ENCODE results near the gene EPO.

- TF ChIP-seq CTCF (IDR thresholded peaks at IDR 0.05) (no peak), POLR2A (IDR thresholded peaks at IDR 0.05) (no peak)
Measured at GRCh38 chr7:100699018-100699417, 21.2 kb upstream of the EPO start.

Data from transverse colon (tissue), 3 donors.